OCI-LY7 (cell line): Measurements from ENCODE around the gene HUNK. TPM values are rescaled to one million over a fixed set of nuclear protein-coding genes. Genes with fewer than 3 reads are reported as not detected.

ENCODE experiments used
- BruUV-seq: library from RNA; stranded (reverse); fragments of 400-500 nt; replicated peaks from 2 replicates; lab custom pipeline; 2021; lab: Mats Ljungman, UMichigan
- CTCF ChIA-PET: fragments of 300-600 bp; sonication (Branson Sonifier 250); formaldehyde crosslinking; loops from one replicate; lab custom pipeline; 2022; ENCODE audit warnings: antibody characterized with exemption; ENCODE audit not compliant: unreplicated experiment; lab: Charles Lee
- POLR2A ChIA-PET: fragments of 300-600 bp; sonication (Branson Sonifier 250); formaldehyde crosslinking; loops from one replicate; lab custom pipeline; 2022; ENCODE audit warnings: antibody characterized with exemption; lab: Charles Lee
- DNase-seq: peaks from one replicate; pipeline ENCODE4 v3.0.0-alpha.2; 2015; ENCODE audit warnings: low spot score
- H2AFZ ChIP-seq: fragments of 200-600 bp; sonication (generic), shearing (Covaris generic); 2 replicates; pipeline ENCODE4 v1.6.1; 2014; ENCODE audit warnings: mild to moderate bottlenecking, antibody characterized with exemption, low read length, moderate library complexity
- H3K27ac ChIP-seq: fragments of 200-600 bp; sonication (generic); 2 replicates; pipeline ENCODE4 v1.5.1; 2014; ENCODE audit warnings: mixed run types, low read depth, mild to moderate bottlenecking, moderate library complexity, low read length, inconsistent platforms; ENCODE audit not compliant: poor library complexity, severe bottlenecking
- H3K36me3 ChIP-seq: fragments of 200-600 bp; sonication (generic); 2 replicates; pipeline ENCODE4 v1.6.1; 2014; ENCODE audit warnings: mild to moderate bottlenecking, antibody characterized with exemption, low read length, moderate library complexity, mixed read lengths; ENCODE audit not compliant: insufficient read depth
- H3K4me1 ChIP-seq: fragments of 200-600 bp; sonication (generic); 2 replicates; pipeline ENCODE4 v1.5.1; 2014; ENCODE audit warnings: mild to moderate bottlenecking, low read length; ENCODE audit not compliant: insufficient read depth, poor library complexity, severe bottlenecking
- H3K4me2 ChIP-seq: fragments of 200-600 bp; sonication (generic); 2 replicates; pipeline ENCODE4 v1.6.1; 2014; ENCODE audit warnings: mild to moderate bottlenecking, low read length
- H3K4me3 ChIP-seq: fragments of 200-600 bp; sonication (generic); 2 replicates; pipeline ENCODE4 v1.5.1; 2014; ENCODE audit warnings: mild to moderate bottlenecking, low read depth, low read length; ENCODE audit not compliant: poor library complexity, severe bottlenecking
- H3K79me2 ChIP-seq: fragments of 200-600 bp; sonication (generic); 2 replicates; pipeline ENCODE4 v1.6.1; 2016; ENCODE audit warnings: low read depth, mild to moderate bottlenecking, low read length, moderate library complexity, mixed read lengths; ENCODE audit not compliant: insufficient read depth
- H3K9me2 ChIP-seq: fragments of 200-600 bp; sonication (generic); 2 replicates; pipeline ENCODE4 v1.6.1; 2016; ENCODE audit warnings: mild to moderate bottlenecking, low read length, mixed read lengths; ENCODE audit not compliant: insufficient read depth
- H3K9me3 ChIP-seq: fragments of 200-600 bp; sonication (generic); 2 replicates; pipeline ENCODE4 v1.6.1; 2014; ENCODE audit warnings: mild to moderate bottlenecking, mixed run types, low read length, mixed read lengths
- H4K20me1 ChIP-seq: fragments of 200-600 bp; sonication (generic); 2 replicates; pipeline ENCODE4 v1.6.1; 2014; ENCODE audit warnings: mild to moderate bottlenecking, antibody characterized with exemption, low read length, moderate library complexity, mixed read lengths; ENCODE audit not compliant: insufficient read depth
- EZH2phosphoT487 ChIP-seq: fragments of 200-600 bp; sonication (generic); IDR thresholded peaks from 2 replicates; pipeline ENCODE4 v1.6.1; 2018; ENCODE audit warnings: low read depth, borderline replicate concordance, mild to moderate bottlenecking, mixed run types, antibody characterized with exemption, low read length, moderate library complexity, mixed read lengths
- intact Hi-C: fragments of 100-400 bp; cut with micrococcal nuclease; formaldehyde crosslinking; loops from one replicate; pipeline ENCODE4 v1.10.0; 2022; ENCODE audit not compliant: unreplicated experiment
- total RNA-seq, 2 experiments: library from RNA; depleted of rRNA in 1 of 2; stranded (reverse); fragments of >200 nt in 1 of 2; shearing (Covaris generic) in 1 of 2; gene quantifications; 2 replicates each; pipeline ENCODE4 v1.2.3, GENCODE V29; 2014 to 2022
- TF ChIP-seq, protein P1 (sequence below): fragments of 200-600 bp; sonication (generic); conservative IDR thresholded peaks from 2 replicates; pipeline ENCODE4 v1.5.1; 2014; ENCODE audit warnings: mild to moderate bottlenecking, antibody characterized with exemption, low read length, moderate library complexity, mixed read lengths

The HUNK gene
- total RNA-seq, 2 experiments from 2014 or later: 0.35 to 5.5 TPM

- intact Hi-C loops: no loop called here
- ChIA-PET POLR2A (no interaction called here), CTCF (no interaction called here)
- H3K4me1 ChIP-seq: no peaks in the 10 kb centered on the region
- no peak overlapping the region for H3K4me3 ChIP-seq
- BruUV-seq: no TSS peak
- no peaks in the 10 kb centered on the region for H3K9me2 ChIP-seq
- DNase-seq: no peak
- H2AFZ ChIP-seq: no peak overlapping the region
- no peaks in the 10 kb centered on the region for H4K20me1 ChIP-seq
- no peaks in the 10 kb centered on the region for H3K9me3 ChIP-seq
- no peak overlapping the region for H3K27ac ChIP-seq
- no peak for TF ChIP-seq EZH2phosphoT487
- TF ChIP-seq, protein P1, sequence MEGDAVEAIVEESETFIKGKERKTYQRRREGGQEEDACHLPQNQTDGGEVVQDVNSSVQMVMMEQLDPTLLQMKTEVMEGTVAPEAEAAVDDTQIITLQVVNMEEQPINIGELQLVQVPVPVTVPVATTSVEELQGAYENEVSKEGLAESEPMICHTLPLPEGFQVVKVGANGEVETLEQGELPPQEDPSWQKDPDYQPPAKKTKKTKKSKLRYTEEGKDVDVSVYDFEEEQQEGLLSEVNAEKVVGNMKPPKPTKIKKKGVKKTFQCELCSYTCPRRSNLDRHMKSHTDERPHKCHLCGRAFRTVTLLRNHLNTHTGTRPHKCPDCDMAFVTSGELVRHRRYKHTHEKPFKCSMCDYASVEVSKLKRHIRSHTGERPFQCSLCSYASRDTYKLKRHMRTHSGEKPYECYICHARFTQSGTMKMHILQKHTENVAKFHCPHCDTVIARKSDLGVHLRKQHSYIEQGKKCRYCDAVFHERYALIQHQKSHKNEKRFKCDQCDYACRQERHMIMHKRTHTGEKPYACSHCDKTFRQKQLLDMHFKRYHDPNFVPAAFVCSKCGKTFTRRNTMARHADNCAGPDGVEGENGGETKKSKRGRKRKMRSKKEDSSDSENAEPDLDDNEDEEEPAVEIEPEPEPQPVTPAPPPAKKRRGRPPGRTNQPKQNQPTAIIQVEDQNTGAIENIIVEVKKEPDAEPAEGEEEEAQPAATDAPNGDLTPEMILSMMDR: no peak
- H3K36me3 ChIP-seq: no peaks in the 10 kb centered on the region
- H3K4me2 ChIP-seq: no peak overlapping the region
- no peaks in the 10 kb centered on the region for H3K79me2 ChIP-seq
These were observed 75.9 kb downstream of the HUNK start for GRCh38 chr21:31948676-31949075.

DNA sequence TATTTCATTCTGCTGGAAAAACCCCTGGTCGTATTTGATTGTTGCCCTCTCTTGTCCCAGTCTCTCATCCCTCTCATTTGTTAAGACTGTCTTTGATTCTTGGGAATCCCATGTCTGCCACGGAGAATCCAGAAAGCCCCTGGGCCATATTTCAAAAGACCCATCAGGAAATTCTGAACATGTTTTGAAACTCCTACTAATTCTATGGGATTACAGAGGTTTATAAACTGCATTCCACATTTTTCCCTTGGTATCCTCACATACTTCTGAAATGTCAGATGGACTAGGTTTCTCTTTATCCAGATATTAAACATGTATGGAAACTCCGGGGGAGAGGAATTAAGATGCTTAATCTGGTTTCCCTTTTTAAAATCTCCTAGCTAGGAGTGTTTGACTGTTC is 80.0 kb downstream of the HUNK start:
- Histone ChIP-seq H3K36me3 (no peaks in the 10 kb centered on the region), H3K9me3 (no peaks in the 10 kb centered on the region), H3K4me1 (no peaks in the 10 kb centered on the region), H3K27ac (no peak overlapping the region), H3K4me3 (no peak overlapping the region), H4K20me1 (no peaks in the 10 kb centered on the region), H3K9me2 (no peaks in the 10 kb centered on the region), H3K79me2 (no peaks in the 10 kb centered on the region), H3K4me2 (no peak overlapping the region), H2AFZ (no peak overlapping the region)
- TF ChIP-seq, protein P1: no peak
- no peak for TF ChIP-seq EZH2phosphoT487
- intact Hi-C loops: no loop called here
- POLR2A ChIA-PET: interaction anchor here (0.7 to 1.3 kb wide), 4 partner anchors 10 to 73 kb away, joined by 3 to 5 read pairs (median 4); no protein-coding TSS in a partner anchor
- no peak for DNase-seq
- BruUV-seq: no TSS peak
- CTCF ChIA-PET: no interaction called here

DNA sequence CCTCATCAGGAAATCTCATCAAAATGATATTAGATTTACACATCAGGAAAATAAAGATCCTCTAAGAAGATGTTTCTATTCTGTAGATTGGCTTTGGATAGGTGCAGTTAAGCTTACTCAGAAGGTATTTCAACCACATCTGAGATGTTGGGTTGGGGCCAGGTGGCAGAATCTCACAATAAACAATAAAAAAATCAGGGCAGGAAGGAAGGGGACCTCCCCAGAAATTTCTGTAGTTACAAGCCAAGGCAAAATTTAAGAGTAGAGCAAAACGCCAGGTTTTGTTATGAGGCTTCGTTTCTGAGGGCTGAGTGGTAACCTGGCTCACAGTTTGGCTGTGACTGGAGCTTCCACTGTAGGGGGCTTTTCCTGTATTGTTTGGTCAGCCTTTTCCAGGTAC is 84.8 kb downstream of the HUNK start:
- no peak overlapping the region for H3K4me2 ChIP-seq
- BruUV-seq: no TSS peak
- no peaks in the 10 kb centered on the region for H3K4me1 ChIP-seq
- DNase-seq: no peak
- no peaks in the 10 kb centered on the region for H3K9me2 ChIP-seq
- ChIA-PET POLR2A (interaction anchor here (0.6 kb wide), 1 partner anchor 434 kb away, joined by 4 read pairs; no protein-coding TSS in a partner anchor), CTCF (no interaction called here)
- H3K27ac ChIP-seq: no peak overlapping the region
- no peaks in the 10 kb centered on the region for H3K9me3 ChIP-seq
- TF ChIP-seq, protein P1: no peak
- TF ChIP-seq EZH2phosphoT487: no peak
- no peaks in the 10 kb centered on the region for H3K79me2 ChIP-seq
- intact Hi-C loops: no loop called here
- H2AFZ ChIP-seq: no peak overlapping the region
- no peaks in the 10 kb centered on the region for H3K36me3 ChIP-seq
- H3K4me3 ChIP-seq: no peak overlapping the region
- H4K20me1 ChIP-seq: no peaks in the 10 kb centered on the region
